Activated CD8-positive, alpha-beta memory T cell treated with anti-CD3 and anti-CD28 coated beads, Interleukin-2, amount 10 ng/mL, durations not matched to agents 7 days and 5 days (primary cell): ENCODE results near the gene TUBB6. TPM values are rescaled to one million over a fixed set of nuclear protein-coding genes. Genes with fewer than 3 reads are reported as not detected.
A peak's percentile ranks its signal among the peaks of the same experiment; 100 is the strongest.

Experiments used
- ATAC-seq: fragments of 150-1000 bp; cut with Tn5 transposase; one replicate; pipeline ENCODE4 v1.10.0; 2021; ENCODE audit warnings: moderate library complexity
- CTCF ChIA-PET: fragments of 350-600 bp; sonication (Branson Sonifier 250); formaldehyde crosslinking; loops from one replicate; lab custom pipeline; 2021; ENCODE audit warnings: antibody characterized with exemption; lab: Charles Lee
- DNase-seq: peaks from one replicate; pipeline ENCODE4 v3.0.0-alpha.2; 2020
- H3K27ac Mint-ChIP-seq: one replicate; pipeline ENCODE4 v1.8.0; 2021; ENCODE audit warnings: mild to moderate bottlenecking, mixed read lengths
- H3K27me3 Mint-ChIP-seq: one replicate; pipeline ENCODE4 v1.8.0; 2021; ENCODE audit warnings: mixed read lengths
- H3K36me3 Mint-ChIP-seq: one replicate; pipeline ENCODE4 v1.8.0; 2021; ENCODE audit warnings: mild to moderate bottlenecking, mixed read lengths
- H3K4me1 Mint-ChIP-seq: one replicate; pipeline ENCODE4 v1.8.0; 2021; ENCODE audit warnings: mixed read lengths
- H3K4me3 Mint-ChIP-seq: one replicate; pipeline ENCODE4 v1.8.0; 2021; ENCODE audit warnings: mild to moderate bottlenecking, moderate library complexity, mixed read lengths
- H3K9me3 Mint-ChIP-seq: one replicate; pipeline ENCODE4 v1.8.0; 2022; ENCODE audit warnings: low read depth, mixed read lengths
- total RNA-seq, 2 experiments: library from RNA; stranded (reverse); gene quantifications; one replicate each; pipeline ENCODE4 v1.2.3, GENCODE V29; 2021

TUBB6 gene
- total RNA-seq, 2 experiments from 2014 or later = 14.7 to 39.0 TPM

DNA sequence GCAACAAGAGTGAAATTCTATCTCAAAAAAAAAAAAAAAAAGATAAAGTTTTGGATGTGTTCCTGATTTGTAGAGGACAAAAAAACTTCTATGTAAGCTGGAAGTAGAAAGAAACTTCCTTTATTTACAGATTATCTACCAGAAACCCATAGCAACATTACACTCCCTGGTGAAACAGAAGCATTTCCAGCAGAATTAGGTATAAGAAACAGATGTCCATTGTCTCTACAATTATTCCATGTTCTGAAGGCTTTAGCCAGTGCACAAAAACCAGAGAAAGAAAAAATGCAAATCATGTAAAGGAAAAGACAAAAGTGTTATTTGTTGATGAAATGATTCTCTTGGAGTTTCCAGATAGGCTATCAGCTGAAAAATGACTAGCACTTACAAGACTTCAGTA is 4.9 kb downstream of the TUBB6 start:
- DNase-seq (no peak), ATAC-seq (no peak)
- H3K9me3 Mint-ChIP-seq = peaks cover 3% of the 10 kb centered on the region
- H3K27ac Mint-ChIP-seq = no peak overlapping the region
- CTCF ChIA-PET = interaction anchor here (3.0 kb wide), 1 partner anchor 15 kb away, joined by 13 read pairs; no protein-coding TSS in a partner anchor
- H3K4me3 Mint-ChIP-seq = no peak overlapping the region
- peaks cover 18% of the 10 kb centered on the region for H3K36me3 Mint-ChIP-seq
- H3K4me1 Mint-ChIP-seq = peaks cover 6% of the 10 kb centered on the region
- peaks cover 24% of the 10 kb centered on the region for H3K27me3 Mint-ChIP-seq

DNA sequence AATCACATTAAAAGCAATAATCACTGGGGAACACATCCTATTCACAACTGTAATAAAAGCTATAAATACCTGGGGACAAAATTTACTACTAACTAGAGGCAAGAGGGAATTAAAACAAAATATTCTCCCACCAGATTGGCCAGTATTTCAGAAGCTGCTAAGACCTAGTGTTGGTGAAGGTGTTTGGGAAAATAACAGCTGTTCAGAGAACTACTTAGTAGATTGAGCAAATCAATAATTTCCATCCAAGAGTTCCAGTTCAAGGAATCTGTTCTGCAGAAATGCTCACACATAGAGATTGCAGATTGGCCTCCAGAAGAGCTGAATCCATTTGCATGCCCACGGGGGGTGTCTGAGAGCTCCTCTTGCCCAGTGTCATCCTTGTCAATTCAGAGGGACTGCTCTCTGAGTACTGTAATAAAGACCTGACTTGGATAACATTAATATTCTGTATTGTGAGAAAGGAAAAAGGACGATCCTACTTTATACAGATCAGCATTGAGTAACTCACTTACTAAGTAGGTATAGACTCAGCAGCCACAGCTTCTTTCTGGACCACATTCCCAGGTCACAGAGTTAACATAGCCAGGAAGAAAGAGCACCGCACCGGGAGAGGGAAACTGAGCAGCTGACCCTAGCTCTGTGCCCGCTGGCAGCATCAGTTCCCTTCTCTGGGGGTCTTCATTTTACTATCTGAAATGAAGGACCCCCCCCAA is 5.6 kb downstream of the TUBB6 start:
- no peak for ATAC-seq
- H3K36me3 Mint-ChIP-seq = peaks cover 18% of the 10 kb centered on the region
- no peak overlapping the region for H3K27ac Mint-ChIP-seq
- peaks cover 3% of the 10 kb centered on the region for H3K9me3 Mint-ChIP-seq
- peaks cover 21% of the 10 kb centered on the region for H3K27me3 Mint-ChIP-seq
- peaks cover 6% of the 10 kb centered on the region for H3K4me1 Mint-ChIP-seq
- no peak overlapping the region for H3K4me3 Mint-ChIP-seq
- DNase-seq = no peak
- CTCF ChIA-PET = interaction anchor here (3.0 kb wide), 1 partner anchor 15 kb away, joined by 13 read pairs; no protein-coding TSS in a partner anchor

GRCh38 chr18:12314591-12315305 is 6.7 kb downstream of the TUBB6 start:
- H3K4me3 Mint-ChIP-seq = no peak overlapping the region
- H3K27ac Mint-ChIP-seq = no peak overlapping the region

GRCh38 chr18:12315490-12315889 is 7.4 kb downstream of the TUBB6 start:
- no peak overlapping the region for H3K4me3 Mint-ChIP-seq
- H3K27me3 Mint-ChIP-seq = peaks cover 9% of the 10 kb centered on the region
- no peak for DNase-seq
- H3K4me1 Mint-ChIP-seq = no peaks in the 10 kb centered on the region
- CTCF ChIA-PET = interaction anchor here (1.6 to 3.0 kb wide), 2 partner anchors 13 to 42 kb away, joined by 3 to 13 read pairs; no protein-coding TSS in a partner anchor
- no peak for ATAC-seq
- H3K36me3 Mint-ChIP-seq = peaks cover 14% of the 10 kb centered on the region
- H3K9me3 Mint-ChIP-seq = peaks cover 3% of the 10 kb centered on the region
- no peak overlapping the region for H3K27ac Mint-ChIP-seq

More at GRCh38 chr18:12314591-12315305, 6.7 kb downstream of the TUBB6 start:
- CTCF ChIA-PET = interaction anchor here (1.6 to 3.0 kb wide), 2 partner anchors 14 to 42 kb away, joined by 3 to 13 read pairs; no protein-coding TSS in a partner anchor
- H3K36me3 Mint-ChIP-seq = peaks cover 16% of the 10 kb centered on the region
- H3K9me3 Mint-ChIP-seq = peaks cover 3% of the 10 kb centered on the region
- no peak for ATAC-seq
- peaks cover 1% of the 10 kb centered on the region for H3K4me1 Mint-ChIP-seq
- peaks cover 11% of the 10 kb centered on the region for H3K27me3 Mint-ChIP-seq
- no peak for DNase-seq

DNA sequence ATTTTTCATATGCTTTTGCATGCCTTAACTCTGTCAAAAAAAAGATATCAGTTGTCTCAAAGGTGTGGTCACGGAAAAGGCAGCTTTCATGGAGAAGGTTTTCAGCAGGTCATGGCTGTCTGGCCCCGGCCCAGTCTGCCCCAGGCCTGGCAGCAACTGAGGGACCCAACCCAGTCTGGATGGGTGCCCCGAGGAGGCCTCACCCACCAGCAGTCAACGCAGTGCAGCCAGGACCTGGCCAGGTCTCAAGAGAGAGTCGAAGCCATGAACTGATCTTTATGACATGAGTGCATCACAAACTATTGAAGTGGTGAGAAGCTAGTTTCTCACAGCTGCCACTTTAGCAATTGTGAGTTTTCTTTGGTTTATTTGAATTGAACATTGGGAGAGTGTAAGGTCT is 7.9 kb downstream of the TUBB6 start:
- peaks cover 10% of the 10 kb centered on the region for H3K36me3 Mint-ChIP-seq
- CTCF ChIA-PET = interaction anchor here (1.6 to 3.0 kb wide), 3 partner anchors 13 to 43 kb away, joined by 3 to 14 read pairs (median 13); no protein-coding TSS in a partner anchor
- no peaks in the 10 kb centered on the region for H3K4me1 Mint-ChIP-seq
- DNase-seq (no peak), ATAC-seq (no peak)
- H3K9me3 Mint-ChIP-seq = peaks cover 3% of the 10 kb centered on the region
- H3K27me3 Mint-ChIP-seq = peaks cover 7% of the 10 kb centered on the region
- no peak overlapping the region for H3K4me3 Mint-ChIP-seq
- H3K27ac Mint-ChIP-seq = no peak overlapping the region

- no peak for ATAC-seq
- H3K36me3 Mint-ChIP-seq = peaks cover 6% of the 10 kb centered on the region
- no peaks in the 10 kb centered on the region for H3K9me3 Mint-ChIP-seq
- CTCF ChIA-PET = interaction anchor here (2.9 kb wide), 1 partner anchor 11 kb away, joined by 14 read pairs; no protein-coding TSS in a partner anchor
- H3K4me1 Mint-ChIP-seq = no peaks in the 10 kb centered on the region
- no peak overlapping the region for H3K27ac Mint-ChIP-seq
- H3K4me3 Mint-ChIP-seq = no peak overlapping the region
- H3K27me3 Mint-ChIP-seq = peaks cover 2% of the 10 kb centered on the region
- DNase-seq = no peak
These were observed 9.8 kb downstream of the TUBB6 start for GRCh38 chr18:12317664-12318333.

GRCh38 chr18:12318334-12318697 is 10.3 kb downstream of the TUBB6 start:
- no peak overlapping the region for H3K27ac Mint-ChIP-seq

GRCh38 chr18:12318857-12319256 is 10.8 kb downstream of the TUBB6 start:
- CTCF ChIA-PET = interaction anchor here (2.9 kb wide), 1 partner anchor 10 kb away, joined by 14 read pairs; no protein-coding TSS in a partner anchor
- DNase-seq (no peak), ATAC-seq (no peak)
- peaks cover 5% of the 10 kb centered on the region for H3K36me3 Mint-ChIP-seq
- no peak overlapping the region for H3K27ac Mint-ChIP-seq
- H3K4me3 Mint-ChIP-seq = no peak overlapping the region
- no peaks in the 10 kb centered on the region for H3K27me3 Mint-ChIP-seq
- H3K9me3 Mint-ChIP-seq = no peaks in the 10 kb centered on the region
- H3K4me1 Mint-ChIP-seq = no peaks in the 10 kb centered on the region

More at GRCh38 chr18:12318334-12318697, 10.3 kb downstream of the TUBB6 start:
- Mint-ChIP-seq H3K9me3 (no peaks in the 10 kb centered on the region), H3K36me3 (peaks cover 5% of the 10 kb centered on the region), H3K4me1 (no peaks in the 10 kb centered on the region), H3K27me3 (no peaks in the 10 kb centered on the region), H3K4me3 (no peak overlapping the region)
- DNase-seq (no peak), ATAC-seq (no peak)
- CTCF ChIA-PET = interaction anchor here (2.9 kb wide), 1 partner anchor 11 kb away, joined by 14 read pairs; no protein-coding TSS in a partner anchor

GRCh38 chr18:12321333-12321732 is 13.3 kb downstream of the TUBB6 start:
- Mint-ChIP-seq H3K27me3 (no peaks in the 10 kb centered on the region), H3K4me1 (peaks cover 2% of the 10 kb centered on the region), H3K9me3 (no peaks in the 10 kb centered on the region), H3K4me3 (no peak overlapping the region), H3K36me3 (peaks cover 21% of the 10 kb centered on the region), H3K27ac (no peak overlapping the region)
- no peak for ATAC-seq
- DNase-seq = no peak
- CTCF ChIA-PET = no interaction called here

GRCh38 chr18:12324991-12325725 is 17.1 kb downstream of the TUBB6 start:
- CTCF ChIA-PET = no interaction called here

GRCh38 chr18:12325726-12326245 is 17.7 kb downstream of the TUBB6 start:
- Mint-ChIP-seq H3K9me3 (no peaks in the 10 kb centered on the region), H3K27ac (no peak overlapping the region), H3K4me3 (no peak overlapping the region), H3K36me3 (peaks cover 42% of the 10 kb centered on the region), H3K4me1 (peaks cover 16% of the 10 kb centered on the region), H3K27me3 (no peaks in the 10 kb centered on the region)
- no peak for ATAC-seq
- CTCF ChIA-PET = no interaction called here
- no peak for DNase-seq

More at GRCh38 chr18:12324991-12325725, 17.1 kb downstream of the TUBB6 start:
- H3K36me3 Mint-ChIP-seq = peaks cover 39% of the 10 kb centered on the region
- ATAC-seq (no peak), DNase-seq (no peak)
- no peaks in the 10 kb centered on the region for H3K27me3 Mint-ChIP-seq
- no peak overlapping the region for H3K4me3 Mint-ChIP-seq
- peaks cover 16% of the 10 kb centered on the region for H3K4me1 Mint-ChIP-seq
- H3K27ac Mint-ChIP-seq = no peak overlapping the region
- H3K9me3 Mint-ChIP-seq = no peaks in the 10 kb centered on the region

DNA sequence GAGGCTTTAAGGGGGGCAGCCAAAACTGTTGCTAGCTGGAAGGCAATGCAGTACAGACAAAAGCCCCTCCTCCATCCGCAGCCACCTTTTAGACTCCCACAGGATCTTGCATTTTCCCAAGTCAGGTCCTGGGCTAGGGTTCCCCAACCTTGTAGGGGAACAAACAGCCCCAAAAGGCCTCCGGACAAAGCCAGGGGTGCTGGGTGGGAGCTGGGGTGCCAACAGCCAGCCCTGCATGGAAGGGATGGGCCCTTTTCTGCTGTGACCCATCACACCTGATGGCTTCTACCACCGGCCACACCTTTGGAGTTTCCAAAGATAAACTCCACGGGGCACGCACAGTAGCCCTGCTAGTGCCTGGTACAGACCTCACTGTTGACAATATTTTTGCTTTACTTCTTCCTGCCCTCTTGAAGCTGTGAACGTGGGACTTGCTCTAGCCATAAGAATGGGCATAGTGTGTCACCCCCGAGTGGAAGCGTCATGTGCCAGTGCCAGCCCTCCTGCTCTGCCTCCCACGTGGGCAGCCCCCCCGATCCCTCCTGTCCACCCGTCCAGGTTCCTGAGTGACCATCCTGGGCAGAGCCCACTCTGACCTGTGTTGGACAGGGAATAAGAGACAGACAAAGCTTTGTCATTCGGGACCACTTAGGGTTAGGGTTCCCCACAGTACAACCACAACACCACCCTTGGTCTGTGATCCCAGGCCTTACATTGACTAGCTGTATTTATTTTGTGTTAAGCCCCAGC is 18.8 kb downstream of the TUBB6 start:
- peaks cover 40% of the 10 kb centered on the region for H3K36me3 Mint-ChIP-seq
- ATAC-seq (no peak), DNase-seq (no peak)
- CTCF ChIA-PET = interaction anchor here (1.1 to 3.7 kb wide), 7 partner anchors 9 to 334 kb away, joined by 3 to 14 read pairs (median 8); partner anchors contain the start of gene AFG3L2
- H3K4me3 Mint-ChIP-seq = no peak overlapping the region
- H3K9me3 Mint-ChIP-seq = no peaks in the 10 kb centered on the region
- peaks cover 16% of the 10 kb centered on the region for H3K4me1 Mint-ChIP-seq
- H3K27me3 Mint-ChIP-seq = no peaks in the 10 kb centered on the region
- H3K27ac Mint-ChIP-seq = peak overlapping the region; percentile 43
